Measurements from ENCODE around the gene SLAIN1. TPM values are rescaled to one million over a fixed set of nuclear protein-coding genes. Genes with fewer than 3 reads are reported as not detected.
A peak's percentile ranks its signal among the peaks of the same experiment; 100 is the strongest.

SLAIN1 gene
- total RNA-seq (2014; rRNA removed; shearing (Covaris generic)) (28.5 and 31.7 TPM in 2 replicates), total RNA-seq (2022) (16.4 and 19.5 TPM in 2 replicates), Bru-seq, nascent RNA (percentile 66 among the genes with signal in this experiment), BruChase-seq, experiment 1, labeled RNA remaining after a 6-hour chase (percentile 47 among the genes with signal in this experiment), BruChase-seq, experiment 2, labeled RNA remaining after a 2-hour chase (percentile 56 among the genes with signal in this experiment)
- long read RNA-seq, transcript SLAIN1-206 (7 exons, 2,855 nt): major isoform, 35 of 66 reads
- long read RNA-seq, partial matches to known transcripts: 0 of 66 reads
- long read RNA-seq, other reads (novel, unspliced or antisense): 31 of 66 reads

- CTCF ChIA-PET (ENCODE audit: unreplicated experiment): no interaction called here
- TF ChIP-seq CTCF (conservative IDR thresholded peaks at IDR 0.05; ENCODE audit: low read length): no peak
- TF ChIP-seq EZH2phosphoT487 (IDR thresholded peaks at IDR 0.05; ENCODE audit: borderline replicate concordance, low read depth, low read length): no peak
- Histone ChIP-seq H3K79me2 (ENCODE audit: insufficient read depth, low read depth, low read length) (peaks cover 22% of the 10 kb centered on the region; the same call in 1 of the 2 replicates), H3K4me1 (ENCODE audit: insufficient read depth, low read length, poor library complexity, severe bottlenecking) (peaks cover 29% of the 10 kb centered on the region), H2AFZ (ENCODE audit: low read length) (peak within 1 kb of the TSS; percentile 99), H3K9me2 (ENCODE audit: insufficient read depth, low read length) (no peaks in the 10 kb centered on the region), H3K4me3 (ENCODE audit: low read depth, low read length, poor library complexity, severe bottlenecking) (peak within 1 kb of the TSS; percentile 73), H3K4me2 (ENCODE audit: low read length) (peak within 1 kb of the TSS; percentile 100), H3K36me3 (ENCODE audit: insufficient read depth, low read length) (no peaks in the 10 kb centered on the region), H3K27ac (ENCODE audit: low read depth, low read length, poor library complexity, severe bottlenecking) (peak within 1 kb of the TSS; percentile 24), H3K9me3 (ENCODE audit: low read length) (no peaks in the 10 kb centered on the region), H4K20me1 (ENCODE audit: insufficient read depth, low read length) (peaks cover 17% of the 10 kb centered on the region)
- BruUV-seq (replicated peaks): no TSS peak
- intact Hi-C loops (cut with micrococcal nuclease; ENCODE audit: unreplicated experiment): loop anchor here (5.0 kb wide), 3 partner anchors 55 to 810 kb away; partner anchors contain the start of genes KCTD12 and MYCBP2
- DNase-seq (ENCODE audit: low spot score): peak; percentile 92
- POLR2A ChIA-PET: interaction anchor here (0.5 to 0.9 kb wide), 5 partner anchors 21 to 349 kb away, joined by 3 to 4 read pairs (median 3); no protein-coding TSS in a partner anchor
Observed at GRCh38 chr13:77697217-77698103, at the start of gene SLAIN1. Gene SLAIN1, plus strand, starts transcription at chr13:77697687. Its CDS starts 227 bp downstream, at chr13:77697914.

- no peaks in the 10 kb centered on the region for H3K4me1 ChIP-seq (ENCODE audit: insufficient read depth, low read length, poor library complexity, severe bottlenecking)
- ChIA-PET CTCF (ENCODE audit: unreplicated experiment) (no interaction called here), POLR2A (interaction anchor here (0.6 kb wide), 1 partner anchor 304 kb away, joined by 3 read pairs; no protein-coding TSS in a partner anchor)
- no peak for TF ChIP-seq CTCF (conservative IDR thresholded peaks at IDR 0.05; ENCODE audit: low read length)
- H3K9me3 ChIP-seq (ENCODE audit: low read length): no peaks in the 10 kb centered on the region
- H4K20me1 ChIP-seq (ENCODE audit: insufficient read depth, low read length): no peaks in the 10 kb centered on the region
- H3K4me3 ChIP-seq (ENCODE audit: low read depth, low read length, poor library complexity, severe bottlenecking): no peak overlapping the region
- H3K9me2 ChIP-seq (ENCODE audit: insufficient read depth, low read length): no peaks in the 10 kb centered on the region
- no peak overlapping the region for H3K4me2 ChIP-seq (ENCODE audit: low read length)
- H3K36me3 ChIP-seq (ENCODE audit: insufficient read depth, low read length): no peaks in the 10 kb centered on the region
- BruUV-seq (replicated peaks): no TSS peak
- intact Hi-C loops (cut with micrococcal nuclease; ENCODE audit: unreplicated experiment): no loop called here
- H3K27ac ChIP-seq (ENCODE audit: low read depth, low read length, poor library complexity, severe bottlenecking): no peak overlapping the region
- H2AFZ ChIP-seq (ENCODE audit: low read length): no peak overlapping the region
- no peak for DNase-seq (ENCODE audit: low spot score)
- H3K79me2 ChIP-seq (ENCODE audit: insufficient read depth, low read depth, low read length): no peaks in the 10 kb centered on the region
Observed at GRCh38 chr13:77650409-77650808, 47.1 kb upstream of the SLAIN1 start.

All from OCI-LY7 (cell line).